Right lobe of liver (tissue), 4 donors: Measurements from ENCODE around the gene ERGIC1.

Source experiments
- POLR2A ChIP-seq: fragments of 450-650 bp; IDR thresholded peaks from one replicate; pipeline ENCODE4 v1.6.1; 2017; ENCODE audit warnings: antibody characterized with exemption, mild to moderate bottlenecking
- TF ChIP-seq, protein P1 (sequence below), 4 donors: fragments of 200-600 bp in 3 of 4; fragments of 450-650 bp in 1 of 4; IDR thresholded peaks; one replicate each; pipeline versions ENCODE4 v1.5.1 to v1.8.0; 2016 to 2022; ENCODE audit warnings: antibody characterized with exemption in 4 of 4, mild to moderate bottlenecking in 2 of 4
- donor health status: DM: no; HTN: no; CAD: no.
- donor health status: DM: no; HTN: no; CAD: no.
- donor health status: DM: no; HTN: yes; CAD: no.

DNA sequence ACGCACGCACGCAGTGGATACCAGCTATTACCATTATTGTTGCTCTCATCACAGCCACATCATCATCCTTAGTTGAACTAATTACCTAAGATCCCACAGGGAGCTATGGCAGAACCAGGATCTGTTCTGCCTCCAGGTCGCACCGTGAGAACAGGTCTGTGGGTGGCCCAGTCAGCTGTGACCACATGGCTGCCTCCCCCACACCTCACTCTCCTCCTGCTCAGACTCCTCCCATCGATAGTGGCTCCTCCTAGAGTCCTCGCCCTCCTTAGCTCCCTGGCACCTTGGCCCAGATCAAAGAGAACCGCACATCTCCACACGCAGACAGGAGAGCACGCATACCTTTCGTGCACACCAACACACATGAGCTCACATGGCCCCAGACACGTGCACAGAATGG is 92.7 kb downstream of the ERGIC1 start:
- TF ChIP-seq, protein P1, sequence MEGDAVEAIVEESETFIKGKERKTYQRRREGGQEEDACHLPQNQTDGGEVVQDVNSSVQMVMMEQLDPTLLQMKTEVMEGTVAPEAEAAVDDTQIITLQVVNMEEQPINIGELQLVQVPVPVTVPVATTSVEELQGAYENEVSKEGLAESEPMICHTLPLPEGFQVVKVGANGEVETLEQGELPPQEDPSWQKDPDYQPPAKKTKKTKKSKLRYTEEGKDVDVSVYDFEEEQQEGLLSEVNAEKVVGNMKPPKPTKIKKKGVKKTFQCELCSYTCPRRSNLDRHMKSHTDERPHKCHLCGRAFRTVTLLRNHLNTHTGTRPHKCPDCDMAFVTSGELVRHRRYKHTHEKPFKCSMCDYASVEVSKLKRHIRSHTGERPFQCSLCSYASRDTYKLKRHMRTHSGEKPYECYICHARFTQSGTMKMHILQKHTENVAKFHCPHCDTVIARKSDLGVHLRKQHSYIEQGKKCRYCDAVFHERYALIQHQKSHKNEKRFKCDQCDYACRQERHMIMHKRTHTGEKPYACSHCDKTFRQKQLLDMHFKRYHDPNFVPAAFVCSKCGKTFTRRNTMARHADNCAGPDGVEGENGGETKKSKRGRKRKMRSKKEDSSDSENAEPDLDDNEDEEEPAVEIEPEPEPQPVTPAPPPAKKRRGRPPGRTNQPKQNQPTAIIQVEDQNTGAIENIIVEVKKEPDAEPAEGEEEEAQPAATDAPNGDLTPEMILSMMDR (IDR thresholded peaks at IDR 0.05), result no peak
- no peak for TF ChIP-seq POLR2A
